BLaER1 treated with 17β-estradiol and CSF1 and Interleukin-3, amounts not matched to agents 10 nM and 100 nM (cell line): ENCODE data around the gene TMEM61.

Experiments
- H3K27ac ChIP-seq, 11 experiments: shearing (Covaris generic); formaldehyde crosslinking; 2 replicates each; pipeline ENCODE4 v1.8.1; 2022
- H3K27me3 ChIP-seq, 11 experiments: shearing (Covaris generic); formaldehyde crosslinking; 2 replicates each; pipeline ENCODE4 v1.8.1; 2022
- H3K36me3 ChIP-seq, 11 experiments: shearing (Covaris generic); formaldehyde crosslinking; 2 replicates each; pipeline ENCODE4 v1.8.1; 2022
- H3K4me1 ChIP-seq, 10 experiments: shearing (Covaris generic); formaldehyde crosslinking; 2 replicates each; pipeline ENCODE4 v1.8.1; 2022
- H3K4me2 ChIP-seq, 11 experiments: shearing (Covaris generic); formaldehyde crosslinking; 2 replicates each; pipeline ENCODE4 v1.8.1; 2022
- H3K4me3 ChIP-seq, 10 experiments: shearing (Covaris generic); formaldehyde crosslinking; 2 replicates each; pipeline ENCODE4 v1.8.1; 2022
- H3K9ac ChIP-seq, 11 experiments: shearing (Covaris generic); formaldehyde crosslinking; 2 replicates each; pipeline ENCODE4 v1.8.1; 2022
- H3K9me3 ChIP-seq, 11 experiments: shearing (Covaris generic); formaldehyde crosslinking; replicated peaks in 1 of 11; 2 replicates each; pipeline ENCODE4 v1.8.1; 2022
- H4K20me1 ChIP-seq, 11 experiments: shearing (Covaris generic); formaldehyde crosslinking; 2 replicates each; pipeline ENCODE4 v1.8.1; 2022
- Cebpa-rat ChIP-seq, 11 experiments: shearing (Covaris generic); IDR thresholded peaks; 2 replicates each; pipeline ENCODE4 v1.8.1; 2022

TMEM61 gene

GRCh38 chr1:54987427-54987826 is 7.0 kb downstream of the TMEM61 start:
- Histone ChIP-seq H3K27ac (no peak overlapping the region), H3K4me1 (no peaks in the 10 kb centered on the region), H3K36me3 (no peaks in the 10 kb centered on the region), H3K4me3 (no peak overlapping the region), H4K20me1 (no peaks in the 10 kb centered on the region), H3K9me3 (no peaks in the 10 kb centered on the region), H3K9ac (no peak overlapping the region), H3K4me2 (no peak overlapping the region), H3K27me3 (no peaks in the 10 kb centered on the region; a peak in 2 of 22 replicates)
- TF ChIP-seq Cebpa-rat (IDR thresholded peaks at IDR 0.05) = no peak

DNA sequence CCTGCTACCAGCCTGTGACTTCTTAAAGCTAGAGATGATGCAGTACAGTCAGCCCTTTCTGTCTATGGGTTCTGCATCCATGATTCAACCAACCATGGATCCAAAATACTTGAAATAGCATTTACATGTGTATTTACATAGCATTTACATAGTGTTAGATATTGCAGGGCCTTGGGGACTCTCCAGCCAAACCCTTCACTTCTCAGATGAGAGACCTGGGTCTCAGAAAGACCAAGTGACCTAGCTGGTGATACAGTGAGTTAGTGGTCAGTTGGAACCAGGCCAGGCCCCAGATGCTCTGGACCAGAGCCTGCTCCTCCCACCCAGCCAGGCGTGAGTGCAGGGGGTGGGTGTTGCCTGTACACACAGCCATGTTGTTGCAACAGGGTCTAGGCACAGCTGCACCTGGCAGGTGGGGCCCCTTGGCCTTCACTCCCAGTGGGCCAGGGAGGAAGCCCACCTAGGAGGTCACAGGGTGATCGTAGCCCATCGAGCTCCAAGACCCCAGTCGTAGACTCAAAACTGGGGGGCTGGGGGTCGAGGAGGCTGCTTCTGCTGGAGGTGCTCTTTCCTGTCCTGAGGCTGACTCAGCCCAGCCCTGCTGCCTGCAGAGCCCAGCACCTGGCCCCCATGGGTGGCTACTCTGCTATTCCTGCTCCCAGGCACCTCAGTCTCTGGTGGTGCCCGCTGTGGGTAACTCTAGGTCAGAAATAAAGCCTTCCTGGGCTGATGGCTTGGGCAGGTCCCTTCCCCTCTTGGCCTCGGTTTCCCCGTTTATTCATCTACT is 7.7 kb downstream of the TMEM61 start:
- TF ChIP-seq Cebpa-rat (IDR thresholded peaks at IDR 0.05) = no peak
- Histone ChIP-seq H3K4me3 (no peak overlapping the region), H4K20me1 (no peaks in the 10 kb centered on the region), H3K36me3 (no peaks in the 10 kb centered on the region), H3K27me3 (no peaks in the 10 kb centered on the region), H3K9me3 (no peaks in the 10 kb centered on the region), H3K27ac (no peak overlapping the region), H3K9ac (no peak overlapping the region), H3K4me1 (no peaks in the 10 kb centered on the region), H3K4me2 (no peak overlapping the region)

DNA sequence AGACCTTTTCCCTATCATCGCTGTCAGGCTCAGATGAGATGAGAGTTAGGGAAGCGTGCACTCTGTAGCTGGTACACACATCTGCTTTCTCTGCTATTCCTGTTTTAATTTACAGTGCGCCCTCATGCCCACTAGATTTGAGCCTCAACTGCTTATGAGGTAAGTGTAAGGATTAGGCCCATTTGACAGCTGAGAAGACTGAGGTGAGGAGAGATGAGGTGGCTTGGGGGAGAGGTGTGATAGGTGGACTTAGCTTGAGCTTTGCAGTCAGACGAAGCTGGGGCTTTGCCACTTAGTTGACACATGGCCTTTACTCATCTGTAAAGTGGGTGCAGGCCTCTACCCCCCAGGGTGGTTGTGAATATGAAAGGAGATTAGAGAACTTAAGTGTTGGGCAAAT is 8.5 kb downstream of the TMEM61 start:
- no peak overlapping the region for H3K9ac ChIP-seq
- H3K4me3 ChIP-seq = no peak overlapping the region
- H3K9me3 ChIP-seq = no peaks in the 10 kb centered on the region
- H3K4me1 ChIP-seq = no peaks in the 10 kb centered on the region
- H3K36me3 ChIP-seq = no peaks in the 10 kb centered on the region
- no peak overlapping the region for H3K27ac ChIP-seq
- no peaks in the 10 kb centered on the region for H4K20me1 ChIP-seq
- H3K27me3 ChIP-seq = no peaks in the 10 kb centered on the region
- H3K4me2 ChIP-seq = no peak overlapping the region
- TF ChIP-seq Cebpa-rat (IDR thresholded peaks at IDR 0.05) = no peak

DNA sequence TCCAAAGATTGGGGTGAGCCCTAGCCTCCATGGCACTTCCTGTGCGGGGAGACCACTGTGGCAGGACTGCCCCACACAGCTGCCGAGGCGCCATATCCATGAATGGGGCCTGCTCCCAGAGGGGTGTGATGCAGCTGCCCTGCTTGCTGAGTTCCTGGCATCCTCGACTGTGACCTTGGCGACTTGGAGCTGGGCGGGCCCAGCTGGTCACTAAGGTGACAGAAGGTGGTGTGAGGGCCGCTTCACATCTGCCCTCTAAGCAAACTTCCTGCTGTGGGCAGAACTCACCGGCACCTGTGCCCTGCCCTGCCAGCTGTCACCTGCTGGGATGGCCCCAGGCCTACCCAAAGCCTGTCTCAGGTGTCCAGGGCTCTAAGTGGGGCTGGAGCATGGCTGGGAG is 9.0 kb downstream of the TMEM61 start:
- no peak for TF ChIP-seq Cebpa-rat (IDR thresholded peaks at IDR 0.05)
- Histone ChIP-seq H3K4me1 (no peaks in the 10 kb centered on the region), H3K36me3 (no peaks in the 10 kb centered on the region), H3K9me3 (no peaks in the 10 kb centered on the region), H3K27ac (no peak overlapping the region), H3K4me3 (no peak overlapping the region), H3K4me2 (no peak overlapping the region), H4K20me1 (no peaks in the 10 kb centered on the region), H3K27me3 (peaks cover 0 to 1% (median 0%) of the 10 kb centered on the region in 11 experiments; a peak in 1 of 22 replicates), H3K9ac (no peak overlapping the region)

DNA sequence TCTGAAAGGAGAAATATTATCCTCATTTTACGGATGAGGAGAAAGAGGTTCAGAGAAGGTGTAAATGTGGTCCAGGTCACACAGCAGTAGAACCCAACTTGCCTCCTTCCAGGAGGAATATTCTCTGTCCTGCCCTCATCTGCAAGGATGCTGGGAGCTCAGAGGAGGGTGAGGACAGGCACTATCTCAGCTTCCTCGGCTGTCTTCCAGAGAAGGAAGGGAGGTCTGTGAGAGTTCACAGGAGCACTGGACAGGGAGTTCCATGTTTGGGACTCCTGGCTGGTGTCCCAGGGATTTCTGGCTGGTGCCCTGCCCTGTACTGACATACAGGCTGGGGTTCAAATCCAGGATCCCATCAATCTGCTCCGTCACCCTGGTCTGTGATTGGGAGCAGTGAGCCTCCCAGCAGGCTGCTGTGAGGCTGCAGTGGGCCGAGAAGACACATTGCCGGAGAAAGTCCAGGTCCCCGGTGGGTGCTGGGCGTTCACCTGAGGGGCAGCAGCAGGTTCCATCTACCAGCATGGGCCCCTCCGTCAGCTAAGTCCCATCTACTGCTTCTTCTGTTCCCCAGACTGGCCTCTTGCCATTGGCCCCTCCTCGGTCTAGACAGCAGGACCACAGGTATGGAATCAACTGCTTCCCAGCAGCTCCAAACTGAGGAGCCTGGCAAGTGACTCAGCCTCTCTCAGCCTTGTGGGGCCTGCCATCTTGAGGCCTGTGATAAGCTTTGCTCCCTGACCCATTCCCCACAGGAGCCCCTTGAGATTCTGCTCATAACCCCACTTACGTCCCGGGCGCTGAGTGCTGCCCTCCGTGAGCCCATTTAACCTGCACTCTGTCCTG is 9.8 kb downstream of the TMEM61 start:
- H3K4me2 ChIP-seq = no peak overlapping the region
- no peaks in the 10 kb centered on the region for H4K20me1 ChIP-seq
- H3K36me3 ChIP-seq = no peaks in the 10 kb centered on the region
- no peaks in the 10 kb centered on the region; a peak in 1 of 20 replicates for H3K4me1 ChIP-seq
- H3K9ac ChIP-seq = no peak overlapping the region
- no peaks in the 10 kb centered on the region for H3K9me3 ChIP-seq
- H3K27ac ChIP-seq = no peak overlapping the region
- H3K4me3 ChIP-seq = no peak overlapping the region
- no peak for TF ChIP-seq Cebpa-rat (IDR thresholded peaks at IDR 0.05)
- H3K27me3 ChIP-seq = peaks cover 0 to 8% (median 5%) of the 10 kb centered on the region in 11 experiments; a peak in 15 of 22 replicates

GRCh38 chr1:54990916-54991315 is 10.5 kb downstream of the TMEM61 start:
- Histone ChIP-seq H3K36me3 (no peaks in the 10 kb centered on the region), H3K27me3 (peaks cover 5 to 16% (median 12%) of the 10 kb centered on the region in 11 experiments), H3K4me2 (no peak overlapping the region), H3K9ac (no peak overlapping the region), H3K9me3 (no peaks in the 10 kb centered on the region), H3K27ac (no peak overlapping the region), H4K20me1 (no peaks in the 10 kb centered on the region; a peak in 1 of 22 replicates), H3K4me1 (peaks cover 0 to 5% (median 0%) of the 10 kb centered on the region in 10 experiments; a peak in 7 of 20 replicates), H3K4me3 (no peak overlapping the region)
- TF ChIP-seq Cebpa-rat (IDR thresholded peaks at IDR 0.05) = no peak

DNA sequence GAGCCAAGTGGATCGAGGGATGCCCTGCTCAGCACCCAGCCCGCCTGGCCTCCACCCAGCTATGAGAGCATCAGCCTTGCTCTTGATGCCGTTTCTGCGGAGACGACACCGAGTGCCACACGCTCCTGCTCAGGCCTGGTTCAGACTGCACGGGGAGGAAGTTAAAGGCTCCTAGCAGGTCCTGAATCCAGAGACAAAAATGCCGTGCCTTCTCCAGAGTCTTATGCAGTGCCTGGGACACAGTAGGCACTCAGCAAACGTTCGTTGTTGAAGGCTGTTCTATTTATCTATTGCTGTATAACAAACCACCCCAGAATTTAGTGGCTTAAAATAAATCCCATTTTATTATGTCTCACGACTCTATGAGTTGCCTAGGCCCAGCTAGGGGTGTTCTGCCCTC is 11.5 kb downstream of the TMEM61 start:
- Histone ChIP-seq H3K27me3 (peaks cover 15 to 26% (median 23%) of the 10 kb centered on the region in 11 experiments), H3K4me3 (no peak overlapping the region), H4K20me1 (no peaks in the 10 kb centered on the region; a peak in 1 of 22 replicates), H3K9ac (no peak overlapping the region), H3K36me3 (no peaks in the 10 kb centered on the region), H3K27ac (no peak overlapping the region), H3K4me2 (no peak overlapping the region), H3K4me1 (peaks cover 0 to 9% (median 0%) of the 10 kb centered on the region in 10 experiments; a peak in 7 of 20 replicates), H3K9me3 (0 out of 22 replicates have a peak, but pooled peaks cover 0 to 4% (median 0%) of the 10 kb centered on the region in 11 experiments)
- no peak for TF ChIP-seq Cebpa-rat (IDR thresholded peaks at IDR 0.05)

GRCh38 chr1:54993140-54993539 is 12.7 kb downstream of the TMEM61 start:
- Histone ChIP-seq H3K36me3 (no peaks in the 10 kb centered on the region), H3K4me3 (no peak overlapping the region), H3K27me3 (peaks cover 27 to 38% (median 35%) of the 10 kb centered on the region in 11 experiments), H3K27ac (no peak overlapping the region), H3K9me3 (0 out of 22 replicates have a peak, but pooled peaks cover 0 to 4% (median 0%) of the 10 kb centered on the region in 11 experiments), H4K20me1 (no peaks in the 10 kb centered on the region; a peak in 1 of 22 replicates), H3K4me1 (peaks cover 0 to 9% (median 0%) of the 10 kb centered on the region in 10 experiments; a peak in 7 of 20 replicates), H3K4me2 (no peak overlapping the region), H3K9ac (no peak overlapping the region)
- TF ChIP-seq Cebpa-rat (IDR thresholded peaks at IDR 0.05) = no peak

DNA sequence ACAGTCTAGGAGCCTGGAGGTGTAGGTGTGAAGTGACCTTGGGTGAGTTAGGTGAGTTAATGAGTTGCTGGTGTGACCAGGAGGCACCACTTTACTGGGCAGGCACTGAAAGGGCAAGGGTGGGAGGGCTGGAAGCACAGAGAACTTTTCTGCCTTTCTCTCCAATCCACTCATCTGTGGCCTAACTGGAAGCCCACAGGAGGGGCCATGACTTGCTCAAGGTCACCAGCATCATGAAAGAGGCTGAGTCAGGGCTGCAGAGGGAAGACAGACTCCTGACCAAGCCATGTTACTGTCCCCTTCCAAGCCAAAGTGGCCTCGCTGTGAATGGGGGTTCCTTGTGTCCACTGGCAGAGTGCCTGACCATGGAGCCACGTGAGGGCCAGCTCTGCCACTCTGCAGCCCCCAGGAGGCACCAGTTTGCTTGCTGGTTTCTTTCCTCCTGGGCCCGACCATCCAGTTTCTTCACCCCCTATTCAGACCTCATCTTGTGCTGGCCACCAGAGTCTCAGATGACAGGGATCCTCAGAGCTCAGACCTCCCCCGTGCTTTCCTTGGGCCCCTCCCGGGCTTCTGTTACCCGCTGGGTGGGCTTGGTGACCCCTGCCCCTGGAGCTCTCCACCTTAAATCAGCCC is 14.0 kb downstream of the TMEM61 start:
- H3K4me2 ChIP-seq = no peak overlapping the region
- no peak overlapping the region for H3K27ac ChIP-seq
- H3K9me3 ChIP-seq = 0 out of 22 replicates have a peak, but pooled peaks cover 0 to 4% (median 0%) of the 10 kb centered on the region in 11 experiments
- H3K27me3 ChIP-seq = peaks cover 31 to 47% (median 44%) of the 10 kb centered on the region in 11 experiments
- H4K20me1 ChIP-seq = no peaks in the 10 kb centered on the region; a peak in 1 of 22 replicates
- H3K4me1 ChIP-seq = peaks cover 0 to 9% (median 0%) of the 10 kb centered on the region in 10 experiments; a peak in 7 of 20 replicates
- H3K9ac ChIP-seq = no peak overlapping the region
- H3K36me3 ChIP-seq = no peaks in the 10 kb centered on the region
- no peak for TF ChIP-seq Cebpa-rat (IDR thresholded peaks at IDR 0.05)
- H3K4me3 ChIP-seq = no peak overlapping the region
